Natural killer cell (primary cell): ENCODE results near the gene PAM. TPM values are rescaled to one million over a fixed set of nuclear protein-coding genes. Genes with fewer than 3 reads are reported as not detected.
"Not testable (repeated sequence)": the region's sequence is repeated elsewhere in the genome, so short reads cannot be mapped to it uniquely, and the experiment has no call there.

ENCODE experiments used
- ATAC-seq, 3 donors: fragments of 150-1000 bp in 2 of 3; fragments of 200-7000 bp in 1 of 3; cut with Tn5 transposase; 1 replicate in 1 of 3; 2 replicates in 2 of 3; pipeline ENCODE4 v1.10.0; 2021; ENCODE audit warnings: mild to moderate bottlenecking in 2 of 3, moderate library complexity in 2 of 3
- DNase-seq, 2 donors: peaks; one replicate each; pipeline versions ENCODE4 v3.0.0 to v3.0.0-alpha.2; 2013 to 2021; ENCODE audit warnings: mixed read lengths in 1 of 2
- H3K27ac ChIP-seq: one replicate; pipeline ENCODE4 v1.5.1; 2013; ENCODE audit warnings: mild to moderate bottlenecking, low read length
- H3K27me3 ChIP-seq: one replicate; pipeline ENCODE4 v1.6.1; 2013; ENCODE audit warnings: low read length; ENCODE audit not compliant: control insufficient read depth, insufficient read depth
- H3K36me3 ChIP-seq: one replicate; pipeline ENCODE4 v1.6.1; 2013; ENCODE audit warnings: low read length; ENCODE audit not compliant: control insufficient read depth, insufficient read depth
- H3K4me1 ChIP-seq: one replicate; pipeline ENCODE4 v1.6.1; 2013; ENCODE audit warnings: low read length; ENCODE audit not compliant: control insufficient read depth, insufficient read depth
- H3K4me3 ChIP-seq: one replicate; pipeline ENCODE4 v1.5.1; 2013; ENCODE audit warnings: low read length
- H3K9me3 ChIP-seq: one replicate; pipeline ENCODE4 v1.6.1; 2013; ENCODE audit warnings: low read length; ENCODE audit not compliant: control insufficient read depth, insufficient read depth
- H3K27ac Mint-ChIP-seq, 2 donors: one replicate each; pipeline ENCODE4 v1.8.0; 2022; ENCODE audit warnings: mild to moderate bottlenecking in 2 of 2, mixed read lengths in 2 of 2, moderate library complexity in 1 of 2
- H3K27me3 Mint-ChIP-seq, 2 donors: one replicate each; pipeline ENCODE4 v1.8.0; 2022; ENCODE audit warnings: low read depth in 2 of 2, mixed read lengths in 2 of 2
- H3K36me3 Mint-ChIP-seq: one replicate; pipeline ENCODE4 v1.8.0; 2022; ENCODE audit warnings: mixed read lengths
- H3K4me1 Mint-ChIP-seq, 2 donors: one replicate each; pipeline ENCODE4 v1.8.0; 2022; ENCODE audit warnings: mixed read lengths in 2 of 2
- H3K4me3 Mint-ChIP-seq: one replicate; pipeline ENCODE4 v1.8.0; 2022; ENCODE audit warnings: mild to moderate bottlenecking, moderate library complexity, mixed read lengths
- H3K9me3 Mint-ChIP-seq, 2 donors: one replicate each; pipeline ENCODE4 v1.8.0; 2022; ENCODE audit warnings: mixed read lengths in 2 of 2
- WGBS: methylation state at CpG from one replicate; pipeline ENCODE4 v1.1.7; 2013; ENCODE audit warnings: missing lambda C conversion rate; ENCODE audit not compliant: insufficient coverage; 5-methylcytosine and 5-hydroxymethylcytosine counted together
- intact Hi-C: fragments of 100-400 bp; cut with micrococcal nuclease; formaldehyde crosslinking; loops from one replicate; pipeline ENCODE4 v1.14.2; 2022
- total RNA-seq, 4 donors: library from RNA; stranded (reverse); fragments of 120-200 nt in 1 of 4; gene quantifications; one replicate each; pipeline versions ENCODE4 v1.2.3 to v1.2.4, GENCODE V29; 2013 to 2022
- TF ChIP-seq, protein P1 (sequence below): fragments of 200-600 bp; IDR thresholded peaks from one replicate; pipeline ENCODE4 v1.8.0; 2022; ENCODE audit warnings: antibody characterized with exemption

PAM gene
- total RNA-seq, 3 donors from 2014 or later (not counting 1 experiment from before 2014, with no cell fraction given): 67.6 to 79.9 (median 75.3) TPM

DNA sequence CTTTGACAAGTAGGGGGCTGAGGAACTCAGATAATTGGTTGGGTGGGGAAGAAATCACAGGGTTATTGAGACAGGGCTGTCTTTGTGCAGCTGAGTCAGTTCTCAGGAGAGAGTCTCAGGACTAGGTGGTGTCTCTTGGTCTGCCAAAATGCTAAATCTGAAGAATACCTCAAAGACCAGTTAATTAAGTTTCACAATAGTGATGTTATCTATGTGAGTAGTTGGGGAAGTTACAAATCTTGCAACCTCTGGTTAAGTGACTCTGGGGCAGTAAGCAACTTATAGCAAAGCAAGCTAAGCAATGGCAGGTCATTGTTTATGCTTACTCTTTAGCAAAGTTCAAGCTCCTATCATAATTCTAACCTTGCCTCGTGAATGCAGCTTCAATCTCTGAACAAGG is 311.2 kb downstream of the PAM start:
- Mint-ChIP-seq H3K4me1 (no peaks in the 10 kb centered on the region), H3K4me3 (no peak overlapping the region), H3K27ac (no peak overlapping the region), H3K36me3 (no peaks in the 10 kb centered on the region), H3K27me3 (no peaks in the 10 kb centered on the region), H3K9me3 (no peaks in the 10 kb centered on the region)
- no peaks in the 10 kb centered on the region for H3K27me3 ChIP-seq
- H3K4me1 ChIP-seq: no peaks in the 10 kb centered on the region
- 67% methylated on average over 1 of the region's 1 CpG for whole genome bisulfite sequencing
- H3K27ac ChIP-seq: no peak overlapping the region
- TF ChIP-seq, protein P1, sequence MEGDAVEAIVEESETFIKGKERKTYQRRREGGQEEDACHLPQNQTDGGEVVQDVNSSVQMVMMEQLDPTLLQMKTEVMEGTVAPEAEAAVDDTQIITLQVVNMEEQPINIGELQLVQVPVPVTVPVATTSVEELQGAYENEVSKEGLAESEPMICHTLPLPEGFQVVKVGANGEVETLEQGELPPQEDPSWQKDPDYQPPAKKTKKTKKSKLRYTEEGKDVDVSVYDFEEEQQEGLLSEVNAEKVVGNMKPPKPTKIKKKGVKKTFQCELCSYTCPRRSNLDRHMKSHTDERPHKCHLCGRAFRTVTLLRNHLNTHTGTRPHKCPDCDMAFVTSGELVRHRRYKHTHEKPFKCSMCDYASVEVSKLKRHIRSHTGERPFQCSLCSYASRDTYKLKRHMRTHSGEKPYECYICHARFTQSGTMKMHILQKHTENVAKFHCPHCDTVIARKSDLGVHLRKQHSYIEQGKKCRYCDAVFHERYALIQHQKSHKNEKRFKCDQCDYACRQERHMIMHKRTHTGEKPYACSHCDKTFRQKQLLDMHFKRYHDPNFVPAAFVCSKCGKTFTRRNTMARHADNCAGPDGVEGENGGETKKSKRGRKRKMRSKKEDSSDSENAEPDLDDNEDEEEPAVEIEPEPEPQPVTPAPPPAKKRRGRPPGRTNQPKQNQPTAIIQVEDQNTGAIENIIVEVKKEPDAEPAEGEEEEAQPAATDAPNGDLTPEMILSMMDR: no peak
- DNase-seq (no peak), ATAC-seq (peak in 1 of 3 donors; percentile 62)
- H3K9me3 ChIP-seq: no peaks in the 10 kb centered on the region
- H3K4me3 ChIP-seq: no peak overlapping the region
- intact Hi-C loops: loop anchor here (10.0 kb wide), 1 partner anchor 68 kb away; no protein-coding TSS in a partner anchor
- H3K36me3 ChIP-seq: no peaks in the 10 kb centered on the region

DNA sequence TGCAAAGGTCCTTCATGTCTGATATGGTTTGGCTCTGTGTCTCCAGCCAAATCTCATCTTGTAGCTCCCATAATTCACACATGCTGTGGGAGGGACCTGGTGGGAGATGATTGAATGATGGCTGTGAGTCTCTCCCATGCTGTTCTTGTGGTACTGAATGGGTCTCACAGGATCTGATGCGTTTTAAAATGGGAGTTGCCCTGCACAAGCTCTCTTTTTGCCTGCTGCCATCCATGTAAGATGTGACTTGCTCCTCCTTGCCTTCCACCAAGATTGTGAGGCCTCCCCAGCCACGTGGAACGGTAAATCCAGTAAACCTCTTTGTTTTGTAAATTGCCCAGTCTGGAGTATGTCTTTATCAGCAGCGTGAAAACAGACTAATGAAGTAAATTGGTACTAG is 318.4 kb downstream of the PAM start:
- ATAC-seq, H3K27ac ChIP-seq, DNase-seq, H3K36me3 ChIP-seq, H3K4me3 ChIP-seq, H3K4me1 ChIP-seq, H3K4me3 Mint-ChIP-seq, intact Hi-C loops, H3K27me3 ChIP-seq, H3K4me1 Mint-ChIP-seq, H3K27ac Mint-ChIP-seq, H3K27me3 Mint-ChIP-seq: not testable (repeated sequence)
- WGBS: 86% methylated on average over 4 of the region's 4 CpGs
- H3K9me3 ChIP-seq: peaks cover 14% of the 10 kb centered on the region
- Mint-ChIP-seq H3K9me3 (peaks cover 10 to 28% of the 10 kb centered on the region in 2 donors), H3K36me3 (peaks cover 30% of the 10 kb centered on the region)

DNA sequence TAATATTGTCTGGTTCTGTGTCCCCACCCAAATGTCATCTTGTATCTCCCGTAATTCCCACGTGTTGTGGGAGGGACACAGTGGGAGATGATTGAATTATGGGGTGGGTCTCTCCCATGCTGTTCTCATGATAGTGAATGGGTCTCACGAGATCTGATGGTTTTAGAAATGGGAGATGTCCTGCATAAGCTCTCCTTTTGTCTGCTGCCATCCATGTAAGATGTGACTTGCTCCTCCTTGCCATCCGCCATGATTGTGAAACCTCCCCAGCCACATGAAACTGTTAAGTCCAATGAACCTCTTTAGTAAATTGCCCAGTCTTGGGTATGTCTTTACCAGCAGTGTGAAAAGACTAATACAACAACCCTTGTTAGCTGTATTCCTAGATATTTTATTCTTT is 320.3 kb downstream of the PAM start:
- no peaks in the 10 kb centered on the region for H3K27me3 ChIP-seq
- peaks cover 13 to 33% of the 10 kb centered on the region in 2 donors for H3K9me3 Mint-ChIP-seq
- intact Hi-C loops: no loop called here
- peaks cover 25% of the 10 kb centered on the region for H3K9me3 ChIP-seq
- WGBS: 87% methylated on average over 4 of the region's 4 CpGs
- H3K36me3 ChIP-seq: no peaks in the 10 kb centered on the region
- peaks cover 38% of the 10 kb centered on the region for H3K36me3 Mint-ChIP-seq
- no peak overlapping the region for H3K4me3 ChIP-seq
- no peak overlapping the region for H3K4me3 Mint-ChIP-seq
- H3K4me1 ChIP-seq: no peaks in the 10 kb centered on the region
- no peak overlapping the region for H3K27ac Mint-ChIP-seq
- H3K27me3 Mint-ChIP-seq: no peaks in the 10 kb centered on the region
- DNase-seq (no peak), ATAC-seq (no peak)
- no peak overlapping the region for H3K27ac ChIP-seq
- no peaks in the 10 kb centered on the region for H3K4me1 Mint-ChIP-seq
- TF ChIP-seq, protein P1: no peak
